NCI-H1048 (cell line): ENCODE measurements around the gene SLC25A41.
A peak's percentile ranks its signal among the peaks of the same experiment; 100 is the strongest.
"Not testable (repeated sequence)": the region's sequence is repeated elsewhere in the genome, so short reads cannot be mapped to it uniquely, and the experiment has no call there.

Source experiments
- DNase-seq: peaks from one replicate; lab custom pipeline; 2025; lab: John Stamatoyannopoulos, UW

The SLC25A41 gene

GRCh38 chr19:6428692-6429418 is 4.7 kb downstream of the SLC25A41 start:
- not testable (repeated sequence) for DNase-seq

DNA sequence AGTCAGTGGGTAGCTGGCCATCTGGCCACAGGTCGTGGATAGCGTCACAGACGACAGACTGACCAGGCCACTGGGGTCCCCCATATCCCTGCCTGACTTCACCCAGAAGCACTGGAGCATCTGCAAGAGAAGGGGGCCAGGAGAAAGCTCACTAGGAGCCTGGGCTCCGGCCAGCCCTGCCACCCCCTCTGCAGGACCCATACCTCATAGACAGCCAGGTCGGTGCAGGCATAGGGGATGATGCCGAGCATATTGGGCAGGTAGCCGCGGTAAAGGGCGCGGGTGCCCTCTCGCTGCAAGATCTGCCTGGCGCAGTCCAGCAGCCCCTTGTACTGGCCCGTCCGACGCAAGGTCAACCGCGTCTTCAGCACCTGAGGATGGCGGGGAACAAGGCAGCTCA is 6.4 kb downstream of the SLC25A41 start:
- no peak for DNase-seq

DNA sequence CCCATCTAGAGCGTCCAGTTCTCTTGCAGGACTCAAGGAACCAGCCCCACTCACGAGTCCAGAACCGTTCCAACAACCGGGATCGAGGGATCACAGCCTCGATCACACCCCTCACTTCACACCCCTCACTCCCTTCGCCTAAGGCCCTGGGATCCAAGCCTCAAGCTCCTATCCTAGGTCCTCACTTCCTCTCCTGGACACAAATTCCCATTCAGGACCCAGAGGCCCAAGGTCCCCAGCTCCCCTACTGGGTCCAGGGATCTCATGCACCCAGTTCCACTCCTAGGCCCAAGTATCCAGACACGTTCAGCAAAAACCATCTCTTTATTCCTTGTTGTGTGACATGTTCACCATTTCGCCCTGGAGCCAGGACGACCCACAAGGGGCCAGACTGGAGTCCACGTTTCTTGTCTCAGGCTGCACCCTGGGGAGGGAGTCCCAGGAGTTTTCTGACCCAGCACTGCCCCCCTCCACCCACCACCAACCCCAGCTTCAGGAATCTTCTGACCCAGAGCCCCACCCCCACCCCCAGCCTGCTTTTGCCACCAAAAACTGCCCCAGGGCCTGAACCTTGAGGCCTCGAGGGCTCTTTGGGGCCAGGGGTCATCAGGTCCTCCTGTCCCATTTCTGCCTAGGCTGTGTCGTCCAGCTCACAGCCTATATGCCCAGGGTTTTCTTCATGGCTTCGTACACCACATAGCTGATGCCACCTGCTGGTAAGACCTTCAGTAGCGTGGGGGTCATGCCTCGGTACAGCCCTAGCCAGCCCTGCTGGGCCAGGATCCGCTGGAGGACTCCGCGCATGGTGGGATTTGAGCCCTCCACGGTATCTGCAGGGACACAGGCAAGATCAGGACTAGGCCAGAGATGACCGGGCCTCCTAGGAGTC is 7.6 kb downstream of the SLC25A41 start:
- DNase-seq, result no peak

DNA sequence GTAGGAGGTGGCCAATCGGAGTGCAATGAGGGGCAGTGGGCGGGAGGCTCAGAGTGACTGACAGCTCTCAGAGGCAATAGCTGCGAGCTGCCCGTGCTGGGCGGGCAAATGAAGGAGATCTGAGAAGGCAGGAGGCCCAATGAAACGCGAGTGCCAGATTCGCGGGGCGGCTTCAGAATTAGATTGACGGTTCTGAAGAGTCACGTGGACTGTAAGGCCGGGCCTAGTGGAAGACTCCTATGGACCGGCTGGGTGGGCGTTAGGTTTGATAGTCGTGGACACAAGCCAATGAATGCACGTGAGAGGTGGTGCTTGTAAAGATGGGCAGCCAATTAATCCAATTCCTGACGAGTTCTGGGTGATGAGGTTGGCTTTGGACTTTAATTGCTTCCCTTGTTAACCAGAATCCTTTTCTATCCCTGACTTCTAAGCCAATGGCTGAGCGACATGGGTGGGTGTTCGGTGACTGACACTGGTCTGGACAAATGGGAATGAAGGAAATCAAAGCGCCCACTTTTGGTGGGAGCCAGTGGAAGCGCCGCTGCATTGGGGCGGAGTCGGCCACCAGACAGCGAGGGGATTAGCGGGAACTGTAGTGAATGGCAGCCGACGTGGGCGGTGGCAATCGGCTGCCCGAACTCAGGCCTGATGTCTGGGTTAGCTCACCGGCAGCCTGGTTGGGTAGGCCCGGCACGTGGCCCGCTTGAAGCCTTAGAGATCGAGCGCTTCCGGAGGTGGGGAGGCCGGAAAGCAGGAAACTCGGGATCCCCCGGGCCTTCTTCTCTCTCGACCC is 8.4 kb downstream of the SLC25A41 start:
- peak; percentile 100 for DNase-seq

DNA sequence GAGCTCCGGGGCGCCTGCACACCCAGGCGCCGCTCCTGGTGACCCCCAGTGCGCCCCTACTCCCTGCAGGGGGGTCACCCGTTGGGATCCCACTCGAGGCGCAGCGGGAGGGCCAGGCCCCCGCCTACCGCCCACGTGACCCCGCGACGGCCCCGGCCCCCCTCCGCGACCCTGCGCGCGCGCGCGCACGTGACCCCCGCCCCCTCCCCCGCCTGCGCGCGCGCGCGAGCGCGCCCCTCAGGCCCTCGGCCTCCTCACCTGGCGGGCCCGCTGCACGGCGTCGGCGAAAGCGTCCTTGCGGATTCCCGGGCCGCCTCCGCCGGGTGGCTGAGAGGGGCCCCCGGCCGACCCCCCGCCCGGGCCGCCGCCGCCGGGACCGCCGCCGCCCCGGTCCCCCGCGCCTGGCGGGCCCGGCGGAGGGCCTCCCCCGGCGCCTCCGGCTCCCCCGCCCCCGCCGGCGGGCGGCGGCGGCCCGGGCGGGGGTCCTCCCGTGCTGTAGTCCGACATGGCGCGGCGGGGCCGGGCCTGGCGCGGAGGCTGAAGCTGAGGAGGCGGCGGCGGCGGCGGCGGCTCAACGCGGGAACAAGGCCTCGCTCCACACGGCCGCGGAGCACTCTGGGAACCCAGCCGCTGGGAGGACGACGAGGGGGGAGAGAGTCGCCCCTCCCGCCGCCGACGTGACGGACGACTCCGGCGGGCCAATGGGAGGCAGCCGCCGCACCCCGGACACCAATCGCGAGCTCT is 9.2 kb downstream of the SLC25A41 start, which contains the start of gene KHSRP:
Gene KHSRP (minus strand): TSS at position 617 of the 744 bp plus-strand sequence. CDS start 110 bp downstream, at position 507.
- DNase-seq, result no peak

DNA sequence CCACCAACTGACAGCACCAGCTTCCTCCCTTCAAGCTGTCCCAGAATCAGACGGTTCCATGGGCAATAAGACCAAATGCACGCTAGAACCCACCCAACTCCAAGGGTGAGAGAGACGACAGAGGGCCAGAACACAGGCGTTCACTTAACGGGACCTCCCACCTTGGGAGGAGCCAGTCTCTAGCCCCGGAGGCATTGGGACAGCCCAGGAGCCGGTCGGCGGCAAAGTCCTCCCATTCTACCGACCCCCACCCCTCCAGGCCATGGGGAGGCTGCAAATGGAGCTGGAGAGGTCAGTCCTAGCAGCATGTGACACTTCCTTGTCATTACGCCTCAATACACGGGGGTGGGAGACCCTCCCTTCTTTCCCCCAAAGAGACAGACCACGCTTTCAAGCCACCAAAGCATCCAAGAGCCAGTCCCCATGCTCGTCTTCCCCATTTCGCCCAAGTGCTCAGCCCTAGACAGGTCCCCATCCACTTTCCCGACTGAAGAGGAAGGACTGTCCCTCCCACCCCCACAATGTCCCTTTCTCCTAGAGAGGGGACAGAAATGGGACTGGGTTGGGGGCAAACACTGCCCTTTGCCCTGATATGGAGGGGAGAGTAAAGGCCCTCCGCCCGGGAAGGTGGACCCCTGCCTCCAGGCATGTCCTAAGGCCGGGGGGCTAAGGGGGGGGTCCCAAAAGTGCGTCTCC is 9.9 kb downstream of the SLC25A41 start:
- DNase-seq, result no peak

DNA sequence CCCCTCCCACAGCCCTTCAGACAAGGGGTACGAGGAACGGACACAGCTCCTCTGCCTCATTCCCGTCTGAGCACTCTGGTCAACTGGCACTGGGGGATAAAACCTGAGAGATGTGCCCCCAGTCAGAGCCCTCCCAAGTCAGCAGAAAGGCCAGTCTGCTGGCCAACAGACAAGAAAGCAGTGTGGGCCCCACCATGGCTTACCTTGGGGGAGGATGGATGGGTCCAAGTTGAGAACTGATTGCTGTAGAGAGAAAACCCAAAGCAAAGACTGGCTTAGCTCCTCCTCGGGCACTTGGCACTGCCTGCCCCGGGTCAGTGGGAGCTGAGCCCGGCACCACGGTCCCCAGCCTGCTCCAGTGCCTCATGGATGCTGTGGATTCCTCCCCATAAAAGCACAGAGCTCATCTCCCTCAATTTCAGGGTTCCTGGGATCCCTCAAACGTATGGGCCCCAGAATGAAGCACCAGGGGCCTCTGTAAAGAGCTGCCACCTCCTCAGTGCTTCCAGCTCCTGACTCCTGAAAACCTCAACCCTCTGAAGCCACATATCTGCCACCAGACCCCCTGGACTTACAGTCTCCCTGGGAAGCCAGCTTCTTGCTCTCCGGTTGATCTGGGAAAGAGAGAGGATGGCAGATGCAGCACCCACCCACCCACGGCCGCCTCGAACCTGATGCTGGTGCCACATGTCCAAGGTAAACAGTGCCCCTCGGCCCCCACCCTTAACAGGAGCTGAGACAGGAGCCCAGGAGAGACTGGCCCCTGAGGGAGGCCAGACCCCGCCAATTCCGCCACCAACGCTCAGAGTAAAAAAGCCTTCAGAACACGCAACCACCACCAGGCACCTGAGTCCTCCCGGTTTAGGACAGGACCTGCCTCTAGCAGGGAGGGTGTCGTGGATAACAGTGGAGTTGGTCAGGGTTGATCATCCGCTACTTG is 12.2 kb downstream of the SLC25A41 start:
- DNase-seq, result no peak

DNA sequence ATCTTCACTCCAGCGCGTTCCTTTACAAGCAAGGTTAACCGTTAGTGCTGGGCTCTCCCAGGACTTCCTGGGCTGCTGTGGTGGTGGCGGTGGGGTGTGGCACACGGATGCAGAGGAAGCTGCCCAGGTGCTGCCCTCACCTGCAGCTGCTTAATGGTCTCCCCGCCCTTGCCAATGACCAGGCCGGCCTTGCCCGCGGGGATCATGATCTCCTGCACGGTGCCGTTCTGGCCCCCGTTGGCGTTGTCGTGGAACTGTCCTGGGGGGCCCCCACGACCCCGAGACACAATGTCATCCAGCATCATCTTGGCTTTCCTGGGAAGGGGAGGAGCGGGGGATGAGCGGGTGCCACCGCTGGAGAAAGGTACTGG is 15.0 kb downstream of the SLC25A41 start:
- no peak for DNase-seq

- DNase-seq, result no peak
These were observed 15.6 kb downstream of the SLC25A41 start for GRCh38 chr19:6417713-6418561.

GRCh38 chr19:6416658-6417405 is 16.7 kb downstream of the SLC25A41 start:
- no peak for DNase-seq

GRCh38 chr19:6415591-6416190 is 17.9 kb downstream of the SLC25A41 start:
- no peak for DNase-seq

DNA sequence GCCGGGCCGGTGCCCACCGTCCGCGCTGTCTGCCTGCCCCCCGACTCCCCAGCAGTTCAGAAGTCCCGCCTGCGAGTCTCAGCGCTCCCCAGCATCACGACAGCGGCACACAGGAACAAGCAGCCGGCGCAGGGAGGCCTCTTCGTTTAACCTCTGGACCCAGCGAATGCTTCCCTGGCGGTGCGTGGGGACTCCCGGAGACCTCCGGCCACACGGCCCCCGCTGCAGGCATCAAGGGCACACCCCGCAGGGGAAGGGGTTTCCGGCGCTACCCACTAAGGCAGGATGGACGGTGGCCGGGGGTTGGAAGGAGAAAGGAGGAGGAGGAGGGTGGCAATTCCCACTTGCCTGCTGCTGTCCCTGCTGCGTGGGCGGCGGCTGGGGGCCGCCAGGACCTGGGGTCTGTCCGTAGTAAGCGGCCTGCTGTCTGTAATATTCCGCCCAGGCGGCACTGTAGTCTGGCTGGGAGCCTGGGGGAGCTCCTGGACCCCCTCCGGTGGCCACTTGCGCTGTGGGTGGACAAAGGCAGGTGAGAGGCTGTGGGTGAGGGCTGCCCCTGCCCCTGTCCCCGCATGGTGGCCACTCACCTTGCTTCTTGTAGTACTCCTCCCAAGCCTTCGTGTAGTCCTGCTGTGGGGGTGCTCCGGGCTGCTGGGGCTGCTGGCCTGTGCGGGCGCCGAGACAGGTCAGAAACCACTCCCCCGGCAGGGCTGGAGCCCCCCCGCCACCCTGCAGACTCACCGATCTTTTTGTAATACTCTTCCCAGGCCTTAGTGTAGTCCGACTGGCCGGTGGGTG is 18.6 kb downstream of the SLC25A41 start:
- no peak for DNase-seq

GRCh38 chr19:6413721-6414643 is 19.6 kb downstream of the SLC25A41 start:
- DNase-seq, result no peak

- DNase-seq, result no peak
These were observed 20.3 kb downstream of the SLC25A41 start for GRCh38 chr19:6413291-6413690.

DNA sequence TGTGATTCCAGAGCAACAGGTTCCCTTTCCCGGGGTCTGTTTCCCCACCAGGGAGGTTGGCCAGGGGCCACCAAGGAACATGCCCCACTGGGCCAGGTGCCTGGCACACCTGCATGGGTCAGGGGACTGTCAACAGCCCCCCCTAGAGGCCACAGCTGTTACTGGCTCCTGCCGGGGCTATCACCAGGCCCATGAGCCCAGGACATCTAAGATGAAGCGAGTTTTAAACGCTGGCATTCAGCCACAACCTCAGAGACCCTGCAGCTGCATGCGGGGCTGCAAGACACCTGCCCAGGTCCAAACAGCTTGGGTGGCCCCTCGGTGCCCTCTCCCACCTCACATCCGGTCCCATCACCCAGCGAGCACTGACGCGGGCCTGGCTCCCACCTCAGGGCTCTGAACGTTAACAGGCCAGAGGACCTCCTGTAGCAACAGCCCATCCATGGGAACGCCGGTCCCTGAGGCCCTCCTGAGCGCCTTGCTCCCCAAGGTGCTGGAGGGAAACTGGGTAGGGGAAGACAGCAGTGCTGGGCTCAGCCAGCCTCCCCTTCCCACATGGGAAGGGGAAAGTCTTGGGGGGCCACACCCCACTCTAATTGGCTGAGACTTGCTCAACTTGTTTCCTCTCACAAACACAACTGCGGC is 21.0 kb downstream of the SLC25A41 start:
- no peak for DNase-seq
